SK-N-SH treated with all-trans-retinoic acid at 6 μM for 48 hours (cell line): ENCODE data around the gene TPRG1.

ENCODE experiments used
- ATAC-seq: fragments of 200-7000 bp; cut with Tn5 transposase; 3 replicates; pipeline ENCODE4 v1.9.1; 2020; ENCODE audit warnings: mild to moderate bottlenecking, moderate library complexity
- ARNTL ChIP-seq: fragments of 450-650 bp; formaldehyde crosslinking; IDR thresholded peaks from 2 replicates; pipeline ENCODE4 v1.5.0; 2020; ENCODE audit warnings: low read depth, mild to moderate bottlenecking, moderate library complexity, borderline replicate concordance
- BACH2 ChIP-seq: fragments of 250-450 bp; sonication (Bioruptor Pico); IDR thresholded peaks from 2 replicates; pipeline ENCODE4 v1.9.0; 2021; ENCODE audit warnings: mild to moderate bottlenecking, borderline replicate concordance
- CREB5 ChIP-seq: fragments of 250-450 bp; sonication (Bioruptor Pico); IDR thresholded peaks from 2 replicates; pipeline ENCODE4 v1.5.1; 2020; ENCODE audit warnings: low read depth, mild to moderate bottlenecking, moderate library complexity
- CSDC2 ChIP-seq: fragments of 250-450 bp; sonication (Bioruptor Pico); IDR thresholded peaks from 2 replicates; pipeline ENCODE4 v1.5.0; 2020; ENCODE audit warnings: mild to moderate bottlenecking, moderate library complexity
- CSRNP3 ChIP-seq: fragments of 250-450 bp; sonication (Bioruptor Pico); IDR thresholded peaks from 2 replicates; pipeline ENCODE4 v1.5.1; 2021; ENCODE audit warnings: mild to moderate bottlenecking, moderate library complexity
- ESRRG ChIP-seq: fragments of 250-450 bp; sonication (Bioruptor Pico); IDR thresholded peaks from 2 replicates; pipeline ENCODE4 v1.6.1; 2021; ENCODE audit warnings: mild to moderate bottlenecking
- GLIS3 ChIP-seq: fragments of 250-450 bp; sonication (Bioruptor Pico); IDR thresholded peaks from 2 replicates; pipeline ENCODE4 v1.5.0; 2020; ENCODE audit warnings: mild to moderate bottlenecking, moderate library complexity
- ISL1 ChIP-seq: fragments of 250-450 bp; sonication (Bioruptor Pico); IDR thresholded peaks from 2 replicates; pipeline ENCODE4 v2.1.2; 2022; ENCODE audit warnings: mild to moderate bottlenecking, moderate library complexity
- OSR1 ChIP-seq: fragments of 250-450 bp; sonication (Bioruptor Pico); IDR thresholded peaks from 2 replicates; pipeline ENCODE4 v1.8.0; 2022; ENCODE audit warnings: moderate library complexity, mild to moderate bottlenecking, inconsistent platforms
- POU6F1 ChIP-seq: fragments of 250-450 bp; sonication (Bioruptor Pico); IDR thresholded peaks from 2 replicates; pipeline ENCODE4 v1.8.0; 2021; ENCODE audit warnings: low read depth, mild to moderate bottlenecking, moderate library complexity, borderline replicate concordance
- PPARA ChIP-seq: fragments of 250-450 bp; sonication (Bioruptor Pico); IDR thresholded peaks from 2 replicates; pipeline ENCODE4 v1.5.0; 2020; ENCODE audit warnings: mild to moderate bottlenecking, borderline replicate concordance
- RARB ChIP-seq: fragments of 250-450 bp; sonication (Bioruptor Pico); IDR thresholded peaks from 2 replicates; pipeline ENCODE4 v1.8.0; 2021; ENCODE audit warnings: mild to moderate bottlenecking, moderate library complexity
- TOX ChIP-seq: fragments of 250-450 bp; sonication (Bioruptor Pico); IDR thresholded peaks from 2 replicates; pipeline ENCODE4 v1.8.0; 2021; ENCODE audit warnings: mild to moderate bottlenecking, moderate library complexity, borderline replicate concordance
- TSHZ2 ChIP-seq: fragments of 250-450 bp; sonication (Bioruptor Pico); IDR thresholded peaks from 2 replicates; pipeline ENCODE4 v1.5.0; 2020; ENCODE audit warnings: mild to moderate bottlenecking, moderate library complexity
- ZC3H10 ChIP-seq: fragments of 250-450 bp; sonication (Bioruptor Pico); IDR thresholded peaks from 2 replicates; pipeline ENCODE4 v1.5.1; 2021; ENCODE audit warnings: mild to moderate bottlenecking, moderate library complexity
- ZFP3 ChIP-seq: fragments of 250-450 bp; sonication (Bioruptor Pico); IDR thresholded peaks from 2 replicates; pipeline ENCODE4 v1.5.0; 2020; ENCODE audit warnings: mild to moderate bottlenecking, moderate library complexity
- ZFP30 ChIP-seq: fragments of 450-650 bp; formaldehyde crosslinking; IDR thresholded peaks from 2 replicates; pipeline ENCODE4 v1.5.0; 2022; ENCODE audit warnings: mild to moderate bottlenecking, moderate library complexity
- ZNF565 ChIP-seq: fragments of 450-650 bp; formaldehyde crosslinking; conservative IDR thresholded peaks from 2 replicates; pipeline ENCODE4 v1.5.0; 2020; ENCODE audit warnings: low read depth, mild to moderate bottlenecking, moderate library complexity
- ZNF70 ChIP-seq: fragments of 450-650 bp; formaldehyde crosslinking; IDR thresholded peaks from 2 replicates; pipeline ENCODE4 v1.5.0; 2020; ENCODE audit warnings: mild to moderate bottlenecking, moderate library complexity
- ZNF8 ChIP-seq: fragments of 450-650 bp; formaldehyde crosslinking; IDR thresholded peaks from 2 replicates; pipeline ENCODE4 v1.5.0; 2020; ENCODE audit warnings: mild to moderate bottlenecking, moderate library complexity
- TF ChIP-seq, protein P1 (sequence below): fragments of 250-450 bp; sonication (Bioruptor Pico); IDR thresholded peaks from 2 replicates; pipeline ENCODE4 v1.8.0; 2020; ENCODE audit warnings: mild to moderate bottlenecking, moderate library complexity, borderline replicate concordance

Gene TPRG1

GRCh38 chr3:189272500-189273119 lies 100.8 kb downstream of the TPRG1 start (continued):
- TF ChIP-seq TSHZ2 (no peak), ZC3H10 (CRISPR knock-in tag) (no peak), BACH2 (CRISPR knock-in tag) (no peak), PPARA (no peak), ZNF565 (CRISPR knock-in tag) (no peak), CSDC2 (CRISPR knock-in tag) (no peak)
- TF ChIP-seq, protein P1, sequence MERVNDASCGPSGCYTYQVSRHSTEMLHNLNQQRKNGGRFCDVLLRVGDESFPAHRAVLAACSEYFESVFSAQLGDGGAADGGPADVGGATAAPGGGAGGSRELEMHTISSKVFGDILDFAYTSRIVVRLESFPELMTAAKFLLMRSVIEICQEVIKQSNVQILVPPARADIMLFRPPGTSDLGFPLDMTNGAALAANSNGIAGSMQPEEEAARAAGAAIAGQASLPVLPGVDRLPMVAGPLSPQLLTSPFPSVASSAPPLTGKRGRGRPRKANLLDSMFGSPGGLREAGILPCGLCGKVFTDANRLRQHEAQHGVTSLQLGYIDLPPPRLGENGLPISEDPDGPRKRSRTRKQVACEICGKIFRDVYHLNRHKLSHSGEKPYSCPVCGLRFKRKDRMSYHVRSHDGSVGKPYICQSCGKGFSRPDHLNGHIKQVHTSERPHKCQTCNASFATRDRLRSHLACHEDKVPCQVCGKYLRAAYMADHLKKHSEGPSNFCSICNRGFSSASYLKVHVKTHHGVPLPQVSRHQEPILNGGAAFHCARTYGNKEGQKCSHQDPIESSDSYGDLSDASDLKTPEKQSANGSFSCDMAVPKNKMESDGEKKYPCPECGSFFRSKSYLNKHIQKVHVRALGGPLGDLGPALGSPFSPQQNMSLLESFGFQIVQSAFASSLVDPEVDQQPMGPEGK (CRISPR knock-in tag), result no peak
- TF ChIP-seq, all 23 proteins: peak for 0

GRCh38 chr3:189273736-189274135 lies 102.0 kb downstream of the TPRG1 start:
- TF ChIP-seq ZC3H10 (CRISPR knock-in tag), result no peak
- TF ChIP-seq BACH2 (CRISPR knock-in tag), result no peak
- no peak for TF ChIP-seq GLIS3 (CRISPR knock-in tag)
- TF ChIP-seq RARB, result no peak
- TF ChIP-seq ESRRG (CRISPR knock-in tag), result no peak
- no peak for TF ChIP-seq ZNF8 (CRISPR knock-in tag)
- TF ChIP-seq ZFP3 (CRISPR knock-in tag), result no peak
- no peak for TF ChIP-seq ARNTL (CRISPR knock-in tag)
- TF ChIP-seq OSR1 (CRISPR knock-in tag), result no peak
- no peak for TF ChIP-seq CSRNP3 (CRISPR knock-in tag)
- no peak for TF ChIP-seq TOX
- TF ChIP-seq ZFP30 (CRISPR knock-in tag), result no peak
- TF ChIP-seq ISL1 (CRISPR knock-in tag), result no peak
- TF ChIP-seq, protein P1 (CRISPR knock-in tag), result no peak
- TF ChIP-seq CSDC2 (CRISPR knock-in tag), result no peak
- no peak for TF ChIP-seq ZNF70 (CRISPR knock-in tag)
- no peak for ATAC-seq

- TF ChIP-seq CSRNP3 (CRISPR knock-in tag) (no peak), CREB5 (CRISPR knock-in tag) (no peak), ZFP3 (CRISPR knock-in tag) (no peak), POU6F1 (no peak), PPARA (no peak), ZC3H10 (CRISPR knock-in tag) (no peak), ZNF70 (CRISPR knock-in tag) (no peak), CSDC2 (CRISPR knock-in tag) (no peak)
- ATAC-seq, result no peak
Measured at GRCh38 chr3:189275182-189275581, 103.4 kb downstream of the TPRG1 start.
